H1 (cell line): ENCODE data around the gene ZBTB18. TPM values are rescaled to one million over a fixed set of nuclear protein-coding genes. Genes with fewer than 3 reads are reported as not detected.

ENCODE experiments used
- CTCF ChIA-PET: fragments of 300-600 bp; sonication (Branson Sonifier 250); formaldehyde crosslinking; loops from one replicate; lab custom pipeline; 2021; ENCODE audit not compliant: partially characterized antibody; lab: Charles Lee
- POLR2A ChIA-PET: fragments of 300-600 bp; sonication (Branson Sonifier 250); formaldehyde crosslinking; loops from one replicate; lab custom pipeline; 2021; ENCODE audit warnings: inconsistent platforms; ENCODE audit not compliant: partially characterized antibody; lab: Charles Lee
- DNase-seq, 2 experiments: peaks; one replicate each; pipeline versions ENCODE4 v3.0.0 to v3.0.0-alpha.2; 2010 to 2022; ENCODE audit warnings: low spot score in 2 of 2, low read depth in 1 of 2, mixed read lengths in 1 of 2
- FAIRE-seq: peaks from 2 replicates; lab custom pipeline; 2011; peaks lifted over from hg19 to GRCh38; lab: Jason Lieb, UNC
- H2AFZ ChIP-seq: 2 replicates; pipeline ENCODE4 v1.8.1; 2012; ENCODE audit warnings: low read length, inconsistent platforms
- H2AK5ac ChIP-seq: 2 replicates; pipeline ENCODE4 v1.6.1; 2013; ENCODE audit warnings: low read depth, low read length
- H2BK120ac ChIP-seq: replicated peaks from 2 replicates; pipeline ENCODE3; 2013; ENCODE audit warnings: low read depth, low read length, inconsistent platforms
- H2BK12ac ChIP-seq: 2 replicates; pipeline ENCODE4 v1.6.1; 2013; ENCODE audit warnings: low read depth, low read length
- H2BK15ac ChIP-seq: 2 replicates; pipeline ENCODE4 v1.6.1; 2013; ENCODE audit warnings: low read length
- H2BK20ac ChIP-seq: 2 replicates; pipeline ENCODE4 v1.6.1; 2013; ENCODE audit warnings: low read length
- H2BK5ac ChIP-seq: 2 replicates; pipeline ENCODE4 v1.6.1; 2013; ENCODE audit warnings: low read depth, low read length
- H3K14ac ChIP-seq: 2 replicates; pipeline ENCODE4 v1.6.1; 2013; ENCODE audit warnings: inconsistent platforms; ENCODE audit not compliant: insufficient read length
- H3K18ac ChIP-seq: 2 replicates; pipeline ENCODE4 v1.6.1; 2013; ENCODE audit warnings: low read length; ENCODE audit errors: extremely low read depth
- H3K23ac ChIP-seq: 2 replicates; pipeline ENCODE4 v1.6.1; 2013; ENCODE audit warnings: inconsistent platforms; ENCODE audit not compliant: insufficient read length
- H3K23me2 ChIP-seq: 2 replicates; pipeline ENCODE4 v1.6.1; 2013; ENCODE audit warnings: low read depth, low read length
- H3K27ac ChIP-seq: 2 replicates; pipeline ENCODE4 v1.6.1; 2011; ENCODE audit warnings: low read depth, low read length, inconsistent platforms
- H3K27me3 ChIP-seq, 4 experiments: replicated peaks in 1 of 4; 1 replicate in 1 of 4; 2 replicates in 3 of 4; pipeline versions ENCODE4 v1.6.1 to v1.8.1; 2011 to 2013; ENCODE audit warnings: low read length in 3 of 4, mild to moderate bottlenecking in 3 of 4, inconsistent platforms in 2 of 4, mixed read lengths in 2 of 4, moderate library complexity in 1 of 4; ENCODE audit not compliant: control insufficient read depth in 3 of 4, insufficient read depth in 3 of 4; ENCODE audit errors: extremely low read depth in 1 of 4
- H3K36me3 ChIP-seq, 4 experiments: 2 replicates each; pipeline versions ENCODE4 v1.6.1 to v1.8.1; 2011 to 2013; ENCODE audit warnings: mild to moderate bottlenecking in 4 of 4, low read length in 3 of 4, moderate library complexity in 2 of 4, control low read depth in 1 of 4, inconsistent platforms in 1 of 4; ENCODE audit not compliant: insufficient read depth in 4 of 4, control insufficient read depth in 2 of 4
- H3K4ac ChIP-seq: replicated peaks from 2 replicates; pipeline ENCODE3; 2013; ENCODE audit warnings: low read length, low read depth, mixed read lengths, inconsistent platforms; ENCODE audit not compliant: insufficient read length
- H3K4me1 ChIP-seq, 4 experiments: replicated peaks in 1 of 4; 1 replicate in 1 of 4; 2 replicates in 3 of 4; pipeline versions ENCODE4 v1.6.1 to v1.8.1; 2011 to 2013; ENCODE audit warnings: low read length in 3 of 4, inconsistent platforms in 2 of 4, mixed read lengths in 1 of 4; ENCODE audit not compliant: insufficient read depth in 4 of 4, control insufficient read depth in 3 of 4
- H3K4me2 ChIP-seq, 2 experiments: 2 replicates each; pipeline versions ENCODE4 v1.6.1 to v1.8.1; 2011 to 2013; ENCODE audit warnings: low read depth in 2 of 2, low read length in 2 of 2, control low read depth in 1 of 2, inconsistent platforms in 1 of 2, mild to moderate bottlenecking in 1 of 2; ENCODE audit not compliant: insufficient read depth in 1 of 2
- H3K4me3 ChIP-seq, 4 experiments: fragments of 200-600, 300-600 bp in 1 of 4; sonication (generic), shearing (Covaris generic), sonication (Bioruptor Twin) in 1 of 4; 2 replicates each; pipeline versions ENCODE4 v1.5.1 to v1.8.1; 2011 to 2016; ENCODE audit warnings: low read length in 4 of 4, low read depth in 3 of 4, control low read depth in 2 of 4, inconsistent platforms in 2 of 4, mild to moderate bottlenecking in 2 of 4, mixed read lengths in 1 of 4, moderate library complexity in 1 of 4; ENCODE audit not compliant: insufficient read depth in 2 of 4; ENCODE audit errors: extremely low read depth in 1 of 4
- H3K56ac ChIP-seq: replicated peaks from 2 replicates; pipeline ENCODE3; 2013; ENCODE audit warnings: low read depth, mild to moderate bottlenecking, mixed read lengths, low read length, inconsistent platforms; ENCODE audit not compliant: insufficient read length
- H3K79me1 ChIP-seq: 2 replicates; pipeline ENCODE4 v1.6.1; 2013; ENCODE audit warnings: low read depth, low read length, control low read depth
- H3K79me2 ChIP-seq, 2 experiments: 2 replicates each; pipeline versions ENCODE4 v1.6.1 to v1.8.1; 2012 to 2013; ENCODE audit warnings: low read length in 2 of 2, mild to moderate bottlenecking in 2 of 2, inconsistent platforms in 1 of 2; ENCODE audit not compliant: insufficient read depth in 2 of 2, control insufficient read depth in 1 of 2
- H3K9ac ChIP-seq, 4 experiments: replicated peaks in 1 of 4; 1 replicate in 1 of 4; 2 replicates in 3 of 4; pipeline versions ENCODE4 v1.6.1 to v1.8.1; 2011 to 2013; ENCODE audit warnings: low read depth in 3 of 4, low read length in 3 of 4, control low read depth in 2 of 4, mild to moderate bottlenecking in 2 of 4, moderate library complexity in 2 of 4, inconsistent platforms in 1 of 4; ENCODE audit errors: extremely low read depth in 1 of 4
- H3K9me3 ChIP-seq, 2 experiments: 2 replicates each; pipeline versions ENCODE4 v1.6.1 to v1.8.1; 2012 to 2013; ENCODE audit warnings: mild to moderate bottlenecking in 2 of 2, moderate library complexity in 2 of 2, control low read depth in 1 of 2, inconsistent platforms in 1 of 2, low read depth in 1 of 2, low read length in 1 of 2, mixed read lengths in 1 of 2; ENCODE audit not compliant: insufficient read depth in 2 of 2
- H4K20me1 ChIP-seq, 2 experiments: replicated peaks in 1 of 2; 2 replicates each; pipeline versions ENCODE3 to v1.8.1; 2011 to 2013; ENCODE audit warnings: inconsistent platforms in 2 of 2, low read length in 2 of 2, mild to moderate bottlenecking in 1 of 2; ENCODE audit not compliant: insufficient read depth in 2 of 2, control insufficient read depth in 1 of 2
- H4K5ac ChIP-seq: 2 replicates; pipeline ENCODE4 v1.6.1; 2013; ENCODE audit warnings: low read length, low read depth, mixed read lengths, inconsistent platforms; ENCODE audit not compliant: insufficient read length
- H4K8ac ChIP-seq: 2 replicates; pipeline ENCODE4 v1.8.0; 2013; ENCODE audit warnings: mild to moderate bottlenecking, moderate library complexity, low read length, inconsistent platforms; ENCODE audit not compliant: insufficient read depth; ENCODE audit errors: extremely low read depth
- H4K91ac ChIP-seq: replicated peaks from 2 replicates; pipeline ENCODE3; 2013; ENCODE audit warnings: low read length, mixed read lengths, inconsistent platforms; ENCODE audit not compliant: insufficient read length
- BACH1 ChIP-seq: IDR thresholded peaks from 2 replicates; pipeline ENCODE4 v1.6.1; 2012; ENCODE audit warnings: low read length, improper control_type of control experiment
- CEBPB ChIP-seq: IDR thresholded peaks from 2 replicates; pipeline ENCODE4 v1.6.1; 2012; ENCODE audit warnings: low read depth, low read length
- HDAC2 ChIP-seq, 2 experiments: fragments of 300-600 bp in 1 of 2; sonication (generic) in 1 of 2; IDR thresholded peaks; 2 replicates each; pipeline ENCODE4 v1.6.1; 2011 to 2012; ENCODE audit warnings: low read depth in 2 of 2, low read length in 2 of 2, mild to moderate bottlenecking in 2 of 2, moderate library complexity in 2 of 2, borderline replicate concordance in 1 of 2, inconsistent platforms in 1 of 2
- JUN ChIP-seq: IDR thresholded peaks from 2 replicates; pipeline ENCODE4 v1.6.1; 2011; ENCODE audit warnings: low read depth, mild to moderate bottlenecking, improper control_type of control experiment, low read length
- KDM4A ChIP-seq: IDR thresholded peaks from one replicate; pipeline ENCODE4 v1.7.1; 2012; ENCODE audit warnings: low read depth, mild to moderate bottlenecking, moderate library complexity, low read length, inconsistent platforms; ENCODE audit not compliant: severe bottlenecking
- NANOG ChIP-seq: IDR thresholded peaks from 2 replicates; pipeline ENCODE4 v1.6.1; 2011; ENCODE audit warnings: low read length, low read depth, mild to moderate bottlenecking, inconsistent platforms; ENCODE audit not compliant: insufficient read depth, poor library complexity, severe bottlenecking
- RAD21 ChIP-seq, 2 experiments: IDR thresholded peaks in 1 of 2; conservative IDR thresholded peaks in 1 of 2; 2 replicates each; pipeline ENCODE4 v1.6.1; 2011; ENCODE audit warnings: low read depth in 2 of 2, low read length in 2 of 2, improper control_type of control experiment in 1 of 2, inconsistent platforms in 1 of 2, mild to moderate bottlenecking in 1 of 2, moderate library complexity in 1 of 2
- TAF1 ChIP-seq: IDR thresholded peaks from 2 replicates; pipeline ENCODE4 v1.6.1; 2011; ENCODE audit warnings: mild to moderate bottlenecking, low read depth, low read length
- TEAD4 ChIP-seq: IDR thresholded peaks from 2 replicates; pipeline ENCODE4 v1.6.1; 2012; ENCODE audit warnings: low read depth, low read length, inconsistent platforms, mixed read lengths
- WGBS, 2 experiments: shearing (Covaris generic) in 1 of 2; methylation state at CpG; one replicate each; pipeline versions ENCODE4 v1.1.6 to v1.1.7; 2013 to 2015; ENCODE audit warnings: low lambda C conversion rate in 2 of 2, mixed read lengths in 2 of 2, inconsistent platforms in 1 of 2, low coverage in 1 of 2, missing lambda C conversion rate in 1 of 2; ENCODE audit not compliant: insufficient replicate concordance in 2 of 2, insufficient coverage in 1 of 2, insufficient read length in 1 of 2; ENCODE audit errors: extremely low coverage in 1 of 2, missing lambda C conversion rate in 1 of 2; 5-methylcytosine and 5-hydroxymethylcytosine counted together
- polyA plus RNA-seq, 7 experiments: library from polyadenylated mRNA; depleted of rRNA in 3 of 7; stranded (reverse) in 5 of 7; unstranded in 2 of 7; fragments of >200 nt in 5 of 7; fragments of 200-250 nt in 2 of 7; gene quantifications; 1 replicate in 5 of 7; 2 replicates in 1 of 7; 4 replicates in 1 of 7; pipeline versions ENCODE4 v1.2.1 to v1.2.3, GENCODE V29; 2011 to 2013; ENCODE audit warnings: missing spikeins in 2 of 7, mixed read lengths in 2 of 7
- total RNA-seq: library from RNA; stranded (reverse); fragmentation: NEBNext Ultra II Directional; extraction: Animal tissue kit (Norgen Biotek cat#: 25700); gene quantifications from 2 replicates; pipeline ENCODE4 v1.2.1, GENCODE V29; 2021

The ZBTB18 gene
- total and polyA plus RNA-seq, 2 of the 8 experiments (the other 6 are each of a cell fraction or from before 2014, with no cell fraction given), result 8.5 to 14.4 TPM

DNA sequence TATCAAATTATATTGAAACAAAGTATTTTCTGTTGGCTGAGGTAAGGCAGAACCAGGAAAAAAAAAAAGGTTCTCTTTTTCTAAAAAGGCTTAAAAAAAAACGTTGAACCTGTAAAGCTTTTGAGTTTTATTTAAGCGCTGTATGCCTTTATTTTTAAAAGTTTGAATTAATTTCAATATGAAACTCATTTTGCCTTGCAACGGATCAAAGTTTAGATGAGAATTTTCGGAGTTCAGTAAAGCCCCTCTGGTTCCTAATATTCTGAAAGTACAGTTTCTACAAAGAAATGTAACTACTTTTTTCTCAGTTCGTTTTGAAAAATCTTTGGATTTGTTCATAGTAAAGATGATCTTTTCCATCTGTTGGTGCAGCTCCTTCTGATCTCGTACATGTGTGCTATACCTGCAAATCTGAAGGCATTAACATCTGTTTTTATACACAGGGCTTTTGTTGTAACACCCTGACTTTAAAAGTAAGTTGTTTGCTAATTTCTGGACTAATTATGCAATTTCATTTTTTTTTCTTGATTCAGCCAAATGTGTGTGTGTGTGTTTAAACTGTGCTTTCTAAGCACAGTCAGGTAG is 1.7 kb downstream of the ZBTB18 start:
- H3K4me3 ChIP-seq, result no peak overlapping the region
- H3K4me2 ChIP-seq, result no peak overlapping the region
- H3K27ac ChIP-seq, result no peak overlapping the region
- peaks cover 3 to 19% (median 12%) of the 10 kb centered on the region in 4 experiments; a peak in 6 of 8 replicates for H3K36me3 ChIP-seq
- H3K18ac ChIP-seq, result no peak overlapping the region
- peaks cover 0 to 8% (median 5%) of the 10 kb centered on the region in 4 experiments; a peak in 3 of 7 replicates for H3K27me3 ChIP-seq
- no peak for FAIRE-seq
- H4K8ac ChIP-seq, result no peak overlapping the region
- CTCF ChIA-PET, result interaction anchor here (0.6 to 1.5 kb wide), 3 partner anchors 13 to 303 kb away, joined by 3 to 4 read pairs (median 3); no protein-coding TSS in a partner anchor
- no peak overlapping the region for H2BK5ac ChIP-seq
- H3K56ac ChIP-seq, result no peak overlapping the region
- no peak overlapping the region for H2BK15ac ChIP-seq
- WGBS, 2 experiments, result 85% methylated on average over 6 of the region's 6 CpGs; no CpG with 5 or more reads in 1 of the 2 experiments
- peaks cover 0 to 15% (median 7%) of the 10 kb centered on the region in 4 experiments; a peak in 6 of 7 replicates for H3K4me1 ChIP-seq
- H3K79me1 ChIP-seq, result peaks cover 2% of the 10 kb centered on the region; the same call in 1 of the 2 replicates
- H2BK120ac ChIP-seq, result no peak overlapping the region
- POLR2A ChIA-PET, result interaction anchor here (2.5 kb wide), 1 partner anchor 10 kb away, joined by 8 read pairs; no protein-coding TSS in a partner anchor
- peaks cover 13 to 20% of the 10 kb centered on the region in 2 experiments for H4K20me1 ChIP-seq
- no peak overlapping the region for H3K23ac ChIP-seq
- no peak overlapping the region for H2BK20ac ChIP-seq
- no peak overlapping the region for H3K4ac ChIP-seq
- H2AFZ ChIP-seq, result no peak overlapping the region
- no peak overlapping the region for H3K14ac ChIP-seq
- H4K5ac ChIP-seq, result no peak overlapping the region
- H2AK5ac ChIP-seq, result no peak overlapping the region
- H3K9me3 ChIP-seq, result no peaks in the 10 kb centered on the region
- no peak for DNase-seq
- peaks cover 8% of the 10 kb centered on the region for H3K23me2 ChIP-seq
- H3K79me2 ChIP-seq, result peaks cover 0 to 50% of the 10 kb centered on the region in 2 experiments; a peak in 2 of 4 replicates
- no peak overlapping the region for H2BK12ac ChIP-seq
- no peak overlapping the region for H3K9ac ChIP-seq
- no peak overlapping the region for H4K91ac ChIP-seq
- TF ChIP-seq CEBPB (no peak), JUN (no peak), TEAD4 (no peak), NANOG (no peak), KDM4A (no peak), HDAC2 (IDR thresholded peaks at IDR 0.05; ENCODE audit: borderline replicate concordance in 1 of 2, low read depth in 2 of 2, low read length in 2 of 2) (no peak), TAF1 (no peak), BACH1 (no peak), RAD21 (IDR thresholded peaks at IDR 0.05 in 1 of 2, conservative IDR thresholded peaks at IDR 0.05 in 1 of 2; ENCODE audit: low read depth in 2 of 2, low read length in 2 of 2) (no peak)
